ENCODE data around the gene TIPARP. TPM values are rescaled to one million over a fixed set of nuclear protein-coding genes. Genes with fewer than 3 reads are reported as not detected.
"Not testable (repeated sequence)": the region's sequence is repeated elsewhere in the genome, so short reads cannot be mapped to it uniquely, and the experiment has no call there.

Gene TIPARP
- total and polyA plus RNA-seq, 5 donors from 2014 or later = 11.5 to 120 (median 22.5) TPM

- Mint-ChIP-seq H3K4me3 (no peak overlapping the region), H3K27me3 (peaks cover 5% of the 10 kb centered on the region), H3K4me1 (no peaks in the 10 kb centered on the region), H3K36me3 (peaks cover 3% of the 10 kb centered on the region), H3K9me3 (peaks cover 0 to 2% (median 0%) of the 10 kb centered on the region in 7 donors), H3K27ac (peak overlapping the region in 1 of 3 donors; percentile 0)
- no peaks in the 10 kb centered on the region for H3K4me1 ChIP-seq (ENCODE audit: control insufficient read depth, insufficient read depth, low read length, poor library complexity, severe bottlenecking)
- H3K27me3 ChIP-seq (ENCODE audit: control insufficient read depth, insufficient read depth, low read length) = no peaks in the 10 kb centered on the region
- DNase-seq (no peak), ATAC-seq (ENCODE audit: low read depth in 2 of 2) (no peak)
- H3K4me3 ChIP-seq (ENCODE audit: low read depth, low read length) = no peak overlapping the region
- no peaks in the 10 kb centered on the region for H3K36me3 ChIP-seq (ENCODE audit: control insufficient read depth, insufficient read depth, low read length)
- H3K9me3 ChIP-seq (ENCODE audit: control insufficient read depth in 2 of 2, low read length in 2 of 2) = no peaks in the 10 kb centered on the region
- no peak overlapping the region for H3K27ac ChIP-seq (ENCODE audit: insufficient read depth, low read length, poor library complexity, severe bottlenecking)
Measured at GRCh38 chr3:156729460-156730179, 55.2 kb downstream of the TIPARP start.

- Mint-ChIP-seq H3K4me3 (no peak overlapping the region), H3K9me3 (peaks cover 0 to 3% (median 1%) of the 10 kb centered on the region in 7 donors), H3K36me3 (no peaks in the 10 kb centered on the region), H3K27ac (no peak overlapping the region), H3K4me1 (no peaks in the 10 kb centered on the region), H3K27me3 (peaks cover 5% of the 10 kb centered on the region)
- Histone ChIP-seq H3K36me3 (ENCODE audit: control insufficient read depth, insufficient read depth, low read length) (no peaks in the 10 kb centered on the region), H3K9me3 (ENCODE audit: control insufficient read depth in 2 of 2, low read length in 2 of 2) (no peaks in the 10 kb centered on the region), H3K27me3 (ENCODE audit: control insufficient read depth, insufficient read depth, low read length) (no peaks in the 10 kb centered on the region), H3K27ac (ENCODE audit: insufficient read depth, low read length, poor library complexity, severe bottlenecking) (no peak overlapping the region), H3K4me1 (ENCODE audit: control insufficient read depth, insufficient read depth, low read length, poor library complexity, severe bottlenecking) (no peaks in the 10 kb centered on the region), H3K4me3 (ENCODE audit: low read depth, low read length) (no peak overlapping the region)
- no peak for ATAC-seq (ENCODE audit: low read depth in 2 of 2)
- DNase-seq = no peak
Measured at GRCh38 chr3:156731813-156732212, 57.4 kb downstream of the TIPARP start.

DNA sequence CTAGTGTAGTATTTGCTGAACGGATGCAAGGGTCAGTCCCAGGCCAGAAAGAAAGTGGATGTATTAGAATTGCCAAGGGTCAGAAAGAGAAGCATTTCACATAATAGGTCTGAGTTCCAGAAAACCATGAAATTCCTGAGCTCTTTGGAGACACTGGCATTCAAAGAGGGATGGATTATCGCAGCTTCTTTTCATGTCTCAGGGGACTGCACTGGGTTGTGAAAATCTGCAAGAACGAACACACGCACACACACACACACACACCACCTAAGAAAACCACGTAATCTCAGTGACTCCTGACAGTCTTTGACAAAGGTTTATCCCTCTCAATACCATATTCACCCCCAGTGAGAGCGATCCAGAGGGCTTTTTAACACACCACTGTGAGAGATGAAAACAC, 57.9 kb downstream of the TIPARP start:
- peaks cover 5% of the 10 kb centered on the region for H3K27me3 Mint-ChIP-seq
- no peak overlapping the region for H3K27ac Mint-ChIP-seq
- Histone ChIP-seq H3K4me1 (ENCODE audit: control insufficient read depth, insufficient read depth, low read length, poor library complexity, severe bottlenecking) (no peaks in the 10 kb centered on the region), H3K4me3 (ENCODE audit: low read depth, low read length) (no peak overlapping the region), H3K36me3 (ENCODE audit: control insufficient read depth, insufficient read depth, low read length) (no peaks in the 10 kb centered on the region), H3K27me3 (ENCODE audit: control insufficient read depth, insufficient read depth, low read length) (no peaks in the 10 kb centered on the region), H3K27ac (ENCODE audit: insufficient read depth, low read length, poor library complexity, severe bottlenecking) (no peak overlapping the region), H3K9me3 (ENCODE audit: control insufficient read depth in 2 of 2, low read length in 2 of 2) (no peaks in the 10 kb centered on the region)
- no peak for DNase-seq
- no peaks in the 10 kb centered on the region for H3K4me1 Mint-ChIP-seq
- H3K36me3 Mint-ChIP-seq = no peaks in the 10 kb centered on the region
- ATAC-seq (ENCODE audit: low read depth in 2 of 2) = no peak
- no peak overlapping the region for H3K4me3 Mint-ChIP-seq
- H3K9me3 Mint-ChIP-seq = peaks cover 0 to 6% (median 1%) of the 10 kb centered on the region in 7 donors

- Mint-ChIP-seq H3K36me3 (no peaks in the 10 kb centered on the region), H3K4me1 (no peaks in the 10 kb centered on the region), H3K9me3 (peaks cover 0 to 6% (median 1%) of the 10 kb centered on the region in 7 donors), H3K4me3 (no peak overlapping the region), H3K27me3 (peaks cover 5% of the 10 kb centered on the region), H3K27ac (no peak overlapping the region)
- no peaks in the 10 kb centered on the region for H3K36me3 ChIP-seq (ENCODE audit: control insufficient read depth, insufficient read depth, low read length)
- H3K27ac ChIP-seq (ENCODE audit: insufficient read depth, low read length, poor library complexity, severe bottlenecking) = no peak overlapping the region
- H3K4me1 ChIP-seq (ENCODE audit: control insufficient read depth, insufficient read depth, low read length, poor library complexity, severe bottlenecking) = no peaks in the 10 kb centered on the region
- H3K27me3 ChIP-seq (ENCODE audit: control insufficient read depth, insufficient read depth, low read length) = no peaks in the 10 kb centered on the region
- H3K4me3 ChIP-seq (ENCODE audit: low read depth, low read length) = no peak overlapping the region
- no peaks in the 10 kb centered on the region for H3K9me3 ChIP-seq (ENCODE audit: control insufficient read depth in 2 of 2, low read length in 2 of 2)
- ATAC-seq (ENCODE audit: low read depth in 2 of 2) (no peak), DNase-seq (no peak)
Measured at GRCh38 chr3:156732715-156733421, 58.5 kb downstream of the TIPARP start.

GRCh38 chr3:156734661-156735060, 60.3 kb downstream of the TIPARP start:
- not testable (repeated sequence) for H3K27ac Mint-ChIP-seq, H3K4me1 Mint-ChIP-seq
- H3K27me3 Mint-ChIP-seq = peaks cover 16% of the 10 kb centered on the region

DNA sequence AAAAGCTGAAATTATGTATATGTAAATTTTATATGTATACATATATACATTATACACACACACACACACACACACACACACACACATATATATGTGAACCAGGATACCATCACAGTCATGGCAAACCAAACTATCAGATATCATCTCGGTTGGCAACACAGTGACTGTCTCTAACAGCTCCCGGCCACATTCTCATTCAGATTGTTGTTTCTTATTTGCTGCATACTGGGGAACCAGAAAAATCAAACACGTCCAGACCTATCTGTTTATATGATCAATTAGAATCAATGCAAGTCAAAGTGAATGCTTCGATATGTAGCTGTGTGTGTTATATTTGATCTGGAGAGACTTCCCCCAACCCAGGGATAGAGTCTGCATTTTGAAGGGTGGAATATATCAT, 61.1 kb downstream of the TIPARP start:
- Histone ChIP-seq H3K36me3 (ENCODE audit: control insufficient read depth, insufficient read depth, low read length) (no peaks in the 10 kb centered on the region), H3K9me3 (ENCODE audit: control insufficient read depth in 2 of 2, low read length in 2 of 2) (no peaks in the 10 kb centered on the region), H3K4me3 (ENCODE audit: low read depth, low read length) (no peak overlapping the region), H3K27ac (ENCODE audit: insufficient read depth, low read length, poor library complexity, severe bottlenecking) (no peak overlapping the region), H3K4me1 (ENCODE audit: control insufficient read depth, insufficient read depth, low read length, poor library complexity, severe bottlenecking) (no peaks in the 10 kb centered on the region), H3K27me3 (ENCODE audit: control insufficient read depth, insufficient read depth, low read length) (no peaks in the 10 kb centered on the region)
- Mint-ChIP-seq H3K4me1 (no peaks in the 10 kb centered on the region), H3K4me3 (no peak overlapping the region), H3K36me3 (no peaks in the 10 kb centered on the region), H3K9me3 (peaks cover 0 to 6% (median 0%) of the 10 kb centered on the region in 7 donors), H3K27me3 (peaks cover 16% of the 10 kb centered on the region), H3K27ac (no peak overlapping the region)
- no peak for DNase-seq
- ATAC-seq (ENCODE audit: low read depth in 2 of 2) = no peak

More at GRCh38 chr3:156734661-156735060, 60.3 kb downstream of the TIPARP start:
- not testable (repeated sequence) for H3K27me3 ChIP-seq (ENCODE audit: control insufficient read depth, insufficient read depth, low read length); DNase-seq; H3K9me3 Mint-ChIP-seq; H3K9me3 ChIP-seq (ENCODE audit: control insufficient read depth in 2 of 2, low read length in 2 of 2); H3K4me1 ChIP-seq (ENCODE audit: control insufficient read depth, insufficient read depth, low read length, poor library complexity, severe bottlenecking); H3K36me3 Mint-ChIP-seq; H3K27ac ChIP-seq (ENCODE audit: insufficient read depth, low read length, poor library complexity, severe bottlenecking); H3K36me3 ChIP-seq (ENCODE audit: control insufficient read depth, insufficient read depth, low read length); H3K4me3 ChIP-seq (ENCODE audit: low read depth, low read length); H3K4me3 Mint-ChIP-seq; ATAC-seq (ENCODE audit: low read depth in 2 of 2)

DNA sequence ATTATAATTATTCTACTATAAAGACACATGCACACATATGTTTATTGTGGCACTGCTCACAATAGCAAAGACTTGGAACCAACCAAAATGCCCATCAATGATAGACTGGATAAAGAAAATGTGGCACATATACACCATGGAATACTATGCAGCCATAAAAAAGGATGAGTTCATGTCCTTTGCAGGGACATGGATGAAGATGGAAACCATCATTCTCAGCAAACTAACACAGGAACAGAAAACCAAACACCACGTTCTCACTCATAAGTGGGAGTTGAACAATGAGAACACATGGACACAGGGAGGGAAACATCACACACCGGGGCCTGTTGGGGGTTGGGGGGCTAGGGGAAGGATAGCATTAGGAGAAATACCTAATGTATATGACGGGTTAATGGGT, 62.7 kb downstream of the TIPARP start:
- H3K4me3 ChIP-seq (ENCODE audit: low read depth, low read length); H3K4me3 Mint-ChIP-seq; H3K27me3 ChIP-seq (ENCODE audit: control insufficient read depth, insufficient read depth, low read length); H3K9me3 ChIP-seq (ENCODE audit: control insufficient read depth in 2 of 2, low read length in 2 of 2); H3K27ac Mint-ChIP-seq; H3K4me1 Mint-ChIP-seq; H3K36me3 Mint-ChIP-seq; ATAC-seq (ENCODE audit: low read depth in 2 of 2); H3K4me1 ChIP-seq (ENCODE audit: control insufficient read depth, insufficient read depth, low read length, poor library complexity, severe bottlenecking); H3K9me3 Mint-ChIP-seq; DNase-seq; H3K27ac ChIP-seq (ENCODE audit: insufficient read depth, low read length, poor library complexity, severe bottlenecking); H3K36me3 ChIP-seq (ENCODE audit: control insufficient read depth, insufficient read depth, low read length): not testable (repeated sequence)
- peaks cover 16% of the 10 kb centered on the region for H3K27me3 Mint-ChIP-seq

DNA sequence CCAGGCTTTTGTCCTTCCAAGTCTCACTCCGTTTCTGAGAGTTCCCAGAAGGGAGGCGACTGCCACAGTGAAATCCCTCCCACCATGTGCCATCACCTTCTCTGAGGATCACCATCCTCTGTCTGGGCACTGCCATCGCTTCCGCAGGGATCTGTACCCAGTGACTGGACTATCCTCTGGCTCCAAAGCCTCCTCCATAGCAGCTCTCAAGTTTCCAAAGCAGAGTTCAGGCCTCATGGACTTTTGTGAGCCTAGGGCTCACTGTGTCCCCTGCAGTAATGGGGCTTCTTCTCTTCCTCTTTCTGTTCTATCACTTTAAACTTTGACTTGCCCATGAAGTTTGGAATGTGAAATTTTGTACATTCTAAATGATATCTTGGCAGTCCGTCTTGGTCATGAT, 63.9 kb downstream of the TIPARP start:
- Mint-ChIP-seq H3K4me1 (peaks cover 0 to 2% (median 0%) of the 10 kb centered on the region in 4 donors), H3K27ac (no peak overlapping the region), H3K9me3 (peaks cover 0 to 6% (median 0%) of the 10 kb centered on the region in 7 donors), H3K36me3 (peaks cover 6% of the 10 kb centered on the region), H3K27me3 (peaks cover 16% of the 10 kb centered on the region), H3K4me3 (no peak overlapping the region)
- DNase-seq (no peak), ATAC-seq (ENCODE audit: low read depth in 2 of 2) (no peak)
- H3K4me3 ChIP-seq (ENCODE audit: low read depth, low read length) = no peak overlapping the region
- H3K27me3 ChIP-seq (ENCODE audit: control insufficient read depth, insufficient read depth, low read length) = no peaks in the 10 kb centered on the region
- no peaks in the 10 kb centered on the region for H3K9me3 ChIP-seq (ENCODE audit: control insufficient read depth in 2 of 2, low read length in 2 of 2)
- no peaks in the 10 kb centered on the region for H3K4me1 ChIP-seq (ENCODE audit: control insufficient read depth, insufficient read depth, low read length, poor library complexity, severe bottlenecking)
- no peak overlapping the region for H3K27ac ChIP-seq (ENCODE audit: insufficient read depth, low read length, poor library complexity, severe bottlenecking)
- H3K36me3 ChIP-seq (ENCODE audit: control insufficient read depth, insufficient read depth, low read length) = no peaks in the 10 kb centered on the region

All from CD4-positive, CD25-positive, alpha-beta regulatory T cell (primary cell).